Globus pallidus (tissue), 1 donor: Measurements from ENCODE around the gene CCL22.
A peak's percentile ranks its signal among the peaks of the same experiment; 100 is the strongest.
"Not testable (repeated sequence)": the region's sequence is repeated elsewhere in the genome, so short reads cannot be mapped to it uniquely, and the experiment has no call there.

Experiments used
- DNase-seq: peaks from one replicate; pipeline ENCODE4 v3.0.0-alpha.2; 2015; ENCODE audit warnings: low spot score

The CCL22 gene

GRCh38 chr16:57358527-57359095 lies at the start of gene CCL22:
TSS of gene CCL22 (plus strand) at chr16:57358783. CDS start at chr16:57358817, 34 bp downstream.
- no peak for DNase-seq

GRCh38 chr16:57310801-57311200 lies 47.8 kb upstream of the CCL22 start:
- DNase-seq, result no peak

GRCh38 chr16:57313509-57313908 lies 45.1 kb upstream of the CCL22 start:
- DNase-seq, result no peak

- no peak for DNase-seq
Observed at GRCh38 chr16:57314161-57314785, 44.3 kb upstream of the CCL22 start.

GRCh38 chr16:57315416-57315815 lies 43.2 kb upstream of the CCL22 start:
- DNase-seq, result no peak

- no peak for DNase-seq
Observed at GRCh38 chr16:57316390-57317017, 42.1 kb upstream of the CCL22 start.

- DNase-seq, result no peak
Observed at GRCh38 chr16:57318240-57318970, 40.2 kb upstream of the CCL22 start.

GRCh38 chr16:57319646-57320045 lies 38.9 kb upstream of the CCL22 start:
- DNase-seq, result no peak

- DNase-seq, result no peak
Observed at GRCh38 chr16:57324749-57325148, 33.8 kb upstream of the CCL22 start.

GRCh38 chr16:57325458-57325857 lies 33.1 kb upstream of the CCL22 start:
- DNase-seq, result no peak

- no peak for DNase-seq
Observed at GRCh38 chr16:57329718-57330327, 28.8 kb upstream of the CCL22 start.

GRCh38 chr16:57331355-57331754 lies 27.2 kb upstream of the CCL22 start:
- DNase-seq, result no peak

GRCh38 chr16:57333402-57333801 lies 25.2 kb upstream of the CCL22 start:
- no peak for DNase-seq

- DNase-seq, result no peak
Observed at GRCh38 chr16:57335366-57335765, 23.2 kb upstream of the CCL22 start.

GRCh38 chr16:57341062-57341440 lies 17.5 kb upstream of the CCL22 start:
- peak; percentile 25 for DNase-seq

GRCh38 chr16:57341441-57342303 lies 16.9 kb upstream of the CCL22 start:
- DNase-seq, result no peak

GRCh38 chr16:57342606-57343005 lies 16.0 kb upstream of the CCL22 start:
- not testable (repeated sequence) for DNase-seq

GRCh38 chr16:57343221-57343620 lies 15.4 kb upstream of the CCL22 start:
- DNase-seq, result no peak

GRCh38 chr16:57344094-57344493 lies 14.5 kb upstream of the CCL22 start:
- not testable (repeated sequence) for DNase-seq

GRCh38 chr16:57345021-57345420 lies 13.6 kb upstream of the CCL22 start:
- DNase-seq, result no peak

- no peak for DNase-seq
Observed at GRCh38 chr16:57345666-57346204, 12.8 kb upstream of the CCL22 start.
